Tibial nerve (tissue), 4 donors: Measurements from ENCODE around the gene TFG. TPM values are rescaled to one million over a fixed set of nuclear protein-coding genes. Genes with fewer than 3 reads are reported as not detected.

Experiments used
- DNase-seq, 2 donors: peaks; one replicate each; pipeline ENCODE4 v3.0.0-alpha.2; 2019; ENCODE audit warnings: low spot score in 2 of 2
- H3K27ac ChIP-seq, 4 donors: fragments of 200-600 bp; sonication (generic) in 3 of 4; one replicate each; pipeline ENCODE4 v1.5.1; 2017 to 2019; ENCODE audit warnings: mild to moderate bottlenecking in 1 of 4
- H3K27me3 ChIP-seq, 2 donors: fragments of 200-600 bp; sonication (generic) in 1 of 2; one replicate each; pipeline versions ENCODE4 v1.5.1 to v1.6.0; 2017 to 2019
- H3K36me3 ChIP-seq, 3 donors: fragments of 200-600 bp; sonication (generic); one replicate each; pipeline ENCODE4 v1.5.1; 2018 to 2019
- H3K4me1 ChIP-seq, 4 donors: fragments of 200-600 bp; sonication (generic) in 3 of 4; one replicate each; pipeline ENCODE4 v1.5.1; 2017 to 2019
- H3K4me3 ChIP-seq, 4 donors: fragments of 200-600 bp; sonication (generic) in 3 of 4; one replicate each; pipeline ENCODE4 v1.5.1; 2017 to 2019; ENCODE audit warnings: mild to moderate bottlenecking in 1 of 4, moderate library complexity in 1 of 4
- H3K9me3 ChIP-seq, 4 donors: fragments of 200-600 bp; sonication (generic) in 3 of 4; one replicate each; pipeline ENCODE4 v1.5.1; 2017 to 2019
- CTCF ChIP-seq, 5 experiments: fragments of 200-600 bp in 3 of 5; fragments of 450-650 bp in 2 of 5; sonication (generic) in 3 of 5; IDR thresholded peaks; one replicate each; pipeline ENCODE4 v1.5.1; 2016 to 2019; ENCODE audit warnings: antibody characterized with exemption in 5 of 5, mild to moderate bottlenecking in 3 of 5, moderate library complexity in 2 of 5
- EP300 ChIP-seq, 2 donors: sonication (generic); formaldehyde crosslinking; IDR thresholded peaks; one replicate each; pipeline ENCODE4 v1.6.1; 2017; ENCODE audit warnings: antibody characterized with exemption in 2 of 2, mild to moderate bottlenecking in 1 of 2
- POLR2A ChIP-seq, 2 donors: fragments of 450-650 bp; IDR thresholded peaks; one replicate each; pipeline ENCODE4 v1.6.1; 2017; ENCODE audit warnings: antibody characterized with exemption in 2 of 2, mild to moderate bottlenecking in 2 of 2, moderate library complexity in 2 of 2
- WGBS, 2 donors: methylation state at CpG; one replicate each; pipeline ENCODE4 v1.1.5; 2018; 5-methylcytosine and 5-hydroxymethylcytosine counted together
- total RNA-seq, 4 donors: library from RNA; depleted of rRNA; stranded (reverse); fragments of >200 nt; gene quantifications; one replicate each; pipeline ENCODE4 v1.1.0, GENCODE V29; 2016

Gene TFG
- total RNA-seq, 4 donors from 2014 or later: 50.8 to 80.8 (median 62.8) TPM

GRCh38 chr3:100717637-100718487, 8.6 kb downstream of the TFG start:
- no peak overlapping the region for H3K27ac ChIP-seq
- DNase-seq: no peak
- peaks cover 0 to 42% (median 12%) of the 10 kb centered on the region in 4 donors for H3K4me1 ChIP-seq
- peaks cover 0 to 62% (median 0%) of the 10 kb centered on the region in 3 donors for H3K36me3 ChIP-seq
- WGBS, 2 donors: 87 to 90% methylated on average over 4 of the region's 4 CpGs
- H3K4me3 ChIP-seq: no peak overlapping the region
- TF ChIP-seq CTCF (IDR thresholded peaks at IDR 0.05): no peak
- no peak for TF ChIP-seq POLR2A (IDR thresholded peaks at IDR 0.05)
- no peak for TF ChIP-seq EP300 (IDR thresholded peaks at IDR 0.05)
- H3K27me3 ChIP-seq: no peaks in the 10 kb centered on the region
- no peaks in the 10 kb centered on the region for H3K9me3 ChIP-seq

GRCh38 chr3:100719136-100719535, 9.8 kb downstream of the TFG start:
- Histone ChIP-seq H3K9me3 (no peaks in the 10 kb centered on the region), H3K4me3 (no peak overlapping the region), H3K4me1 (peaks cover 0 to 39% (median 12%) of the 10 kb centered on the region in 4 donors), H3K27me3 (no peaks in the 10 kb centered on the region), H3K36me3 (peaks cover 0 to 56% (median 0%) of the 10 kb centered on the region in 3 donors), H3K27ac (no peak overlapping the region)
- TF ChIP-seq CTCF (IDR thresholded peaks at IDR 0.05): no peak
- 21 to 24% methylated on average over 1 of the region's 1 CpG for WGBS, 2 donors
- no peak for DNase-seq

GRCh38 chr3:100720426-100720825, 11.1 kb downstream of the TFG start:
- WGBS, 2 donors: 71 to 75% methylated on average over 5 of the region's 5 CpGs
- no peak for DNase-seq
- Histone ChIP-seq H3K27me3 (no peaks in the 10 kb centered on the region), H3K27ac (no peak overlapping the region), H3K4me3 (no peak overlapping the region), H3K36me3 (peaks cover 0 to 58% (median 0%) of the 10 kb centered on the region in 3 donors), H3K9me3 (no peaks in the 10 kb centered on the region), H3K4me1 (peaks cover 0 to 30% (median 8%) of the 10 kb centered on the region in 4 donors)
- no peak for TF ChIP-seq CTCF (IDR thresholded peaks at IDR 0.05)
- no peak for TF ChIP-seq EP300 (IDR thresholded peaks at IDR 0.05)
- TF ChIP-seq POLR2A (IDR thresholded peaks at IDR 0.05): no peak

DNA sequence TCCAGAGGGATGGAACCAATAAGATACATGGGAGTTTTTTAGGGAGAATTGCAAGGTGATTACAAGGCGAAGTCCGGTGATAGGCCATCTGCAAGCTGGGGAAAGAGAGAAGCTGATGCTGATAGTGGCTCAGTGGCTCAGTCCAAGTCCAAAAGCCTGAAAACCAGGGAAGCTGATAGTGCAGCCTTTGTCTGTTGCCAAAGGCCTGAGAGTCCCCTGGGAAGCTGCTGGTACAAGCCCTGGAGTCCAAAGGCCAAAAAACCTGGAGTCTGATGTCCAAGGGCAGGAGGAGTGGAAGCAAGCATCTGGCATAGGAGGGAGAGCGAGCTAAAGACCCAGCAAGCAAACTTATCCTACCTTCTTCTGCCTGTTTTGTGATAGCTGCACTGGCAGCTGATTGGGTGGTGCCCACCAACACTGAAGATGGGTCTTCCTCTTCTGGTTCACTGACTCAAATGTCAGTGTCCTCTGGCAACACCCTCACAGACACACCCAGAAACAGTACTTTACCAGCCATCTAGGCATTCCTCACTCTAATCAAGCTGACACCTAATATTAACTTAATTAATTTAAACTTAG, 16.7 kb downstream of the TFG start:
- Histone ChIP-seq H3K27ac (no peak overlapping the region), H3K4me1 (peaks cover 0 to 18% (median 0%) of the 10 kb centered on the region in 4 donors), H3K36me3 (peaks cover 0 to 44% (median 0%) of the 10 kb centered on the region in 3 donors), H3K4me3 (no peak overlapping the region), H3K27me3 (no peaks in the 10 kb centered on the region), H3K9me3 (no peaks in the 10 kb centered on the region)
- TF ChIP-seq EP300 (IDR thresholded peaks at IDR 0.05) (no peak), CTCF (IDR thresholded peaks at IDR 0.05) (no peak), POLR2A (IDR thresholded peaks at IDR 0.05) (no peak)
- no peak for DNase-seq
- 92 to 97% methylated on average over 3 of the region's 3 CpGs for WGBS, 2 donors

DNA sequence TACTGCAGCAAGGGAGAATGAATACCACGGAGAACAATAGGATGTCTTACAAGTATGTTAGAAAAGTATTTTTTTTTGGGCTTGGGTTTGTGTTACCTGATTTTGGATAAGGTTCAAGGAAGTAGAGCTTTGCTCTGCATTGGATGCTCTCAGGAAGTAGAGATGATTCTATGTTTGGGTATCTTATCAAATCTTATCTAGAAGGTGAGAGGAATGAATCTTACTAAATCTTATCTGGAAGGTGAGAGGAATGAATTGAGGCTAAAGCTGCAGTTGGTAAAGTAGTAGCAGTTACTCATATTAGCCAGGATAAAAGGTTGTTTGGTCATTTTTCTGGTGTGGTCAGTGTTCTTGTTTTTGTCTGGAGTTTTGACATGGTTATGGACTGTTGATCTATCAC, 17.4 kb downstream of the TFG start:
- no peaks in the 10 kb centered on the region for H3K27me3 ChIP-seq
- H3K4me1 ChIP-seq: peaks cover 0 to 18% (median 0%) of the 10 kb centered on the region in 4 donors
- no peak for DNase-seq
- no peak for TF ChIP-seq CTCF (IDR thresholded peaks at IDR 0.05)
- no peak for TF ChIP-seq EP300 (IDR thresholded peaks at IDR 0.05)
- TF ChIP-seq POLR2A (IDR thresholded peaks at IDR 0.05): no peak
- H3K36me3 ChIP-seq: peaks cover 0 to 41% (median 0%) of the 10 kb centered on the region in 3 donors
- H3K27ac ChIP-seq: no peak overlapping the region
- 90 to 97% methylated on average over 1 of the region's 1 CpG for WGBS, 2 donors
- no peaks in the 10 kb centered on the region for H3K9me3 ChIP-seq
- no peak overlapping the region for H3K4me3 ChIP-seq
